ENCODE measurements around the gene CBLC. TPM values are rescaled to one million over a fixed set of nuclear protein-coding genes. Genes with fewer than 3 reads are reported as not detected.

Gene CBLC

GRCh38 chr19:44841231-44841630, 63.5 kb downstream of the CBLC start:
- H3K9ac ChIP-seq (ENCODE audit: low read depth, low read length) = no peak overlapping the region
- no peak overlapping the region for H3K4me3 ChIP-seq (ENCODE audit: low read length)
- H3K36me3 ChIP-seq (ENCODE audit: insufficient read depth, low read length) = no peaks in the 10 kb centered on the region
- H3K9me3 ChIP-seq (replicated peaks; ENCODE audit: low read length) = no peaks in the 10 kb centered on the region
- H3K4me2 ChIP-seq (ENCODE audit: low read length) = no peak overlapping the region
- H3K27me3 ChIP-seq (ENCODE audit: control insufficient read depth, insufficient read depth, low read length) = no peaks in the 10 kb centered on the region
- H3K4me1 ChIP-seq (ENCODE audit: control insufficient read depth, insufficient read depth, low read length) = peaks cover 3% of the 10 kb centered on the region

- Histone ChIP-seq H3K4me3 (ENCODE audit: low read length) (peak overlapping the region; percentile 76), H3K4me1 (ENCODE audit: control insufficient read depth, insufficient read depth, low read length) (peaks cover 27% of the 10 kb centered on the region)
Measured at GRCh38 chr19:44845286-44845611, 67.6 kb downstream of the CBLC start.

GRCh38 chr19:44845612-44846454, 68.1 kb downstream of the CBLC start, which contains the start of gene NECTIN2:
NECTIN2 (plus strand) TSS chr19:44846297; CDS start chr19:44846526, 229 bp downstream.
- peaks cover 27% of the 10 kb centered on the region for H3K4me1 ChIP-seq (ENCODE audit: control insufficient read depth, insufficient read depth, low read length)
- H3K4me3 ChIP-seq (ENCODE audit: low read length) = peak within 1 kb of the TSS; percentile 97
- H3K4me2 ChIP-seq (ENCODE audit: low read length) = peak within 1 kb of the TSS; percentile 99
- peak within 1 kb of the TSS; percentile 98 for H3K9ac ChIP-seq (ENCODE audit: low read depth, low read length)
- H3K9me3 ChIP-seq (replicated peaks; ENCODE audit: low read length) = no peaks in the 10 kb centered on the region
- no peaks in the 10 kb centered on the region for H3K27me3 ChIP-seq (ENCODE audit: control insufficient read depth, insufficient read depth, low read length)
- H3K36me3 ChIP-seq (ENCODE audit: insufficient read depth, low read length) = no peaks in the 10 kb centered on the region

More at GRCh38 chr19:44845286-44845611, 67.6 kb downstream of the CBLC start:
- H3K4me2 ChIP-seq (ENCODE audit: low read length) = peak overlapping the region; percentile 96
- H3K9me3 ChIP-seq (replicated peaks; ENCODE audit: low read length) = no peaks in the 10 kb centered on the region
- no peaks in the 10 kb centered on the region for H3K27me3 ChIP-seq (ENCODE audit: control insufficient read depth, insufficient read depth, low read length)
- H3K36me3 ChIP-seq (ENCODE audit: insufficient read depth, low read length) = no peaks in the 10 kb centered on the region
- H3K9ac ChIP-seq (ENCODE audit: low read depth, low read length) = no peak overlapping the region

GRCh38 chr19:44846455-44847143, 68.9 kb downstream of the CBLC start:
- Histone ChIP-seq H3K36me3 (ENCODE audit: insufficient read depth, low read length) (no peaks in the 10 kb centered on the region), H3K9ac (ENCODE audit: low read depth, low read length) (peak overlapping the region; percentile 98), H3K27me3 (ENCODE audit: control insufficient read depth, insufficient read depth, low read length) (no peaks in the 10 kb centered on the region), H3K4me3 (ENCODE audit: low read length) (peak overlapping the region; percentile 97), H3K4me2 (ENCODE audit: low read length) (peak overlapping the region; percentile 99), H3K4me1 (ENCODE audit: control insufficient read depth, insufficient read depth, low read length) (peaks cover 27% of the 10 kb centered on the region), H3K9me3 (replicated peaks; ENCODE audit: low read length) (no peaks in the 10 kb centered on the region)

GRCh38 chr19:44847144-44848035, 69.7 kb downstream of the CBLC start:
- peak overlapping the region; percentile 98 for H3K9ac ChIP-seq (ENCODE audit: low read depth, low read length)
- peaks cover 27% of the 10 kb centered on the region for H3K4me1 ChIP-seq (ENCODE audit: control insufficient read depth, insufficient read depth, low read length)
- H3K36me3 ChIP-seq (ENCODE audit: insufficient read depth, low read length) = no peaks in the 10 kb centered on the region
- H3K4me3 ChIP-seq (ENCODE audit: low read length) = peak overlapping the region; percentile 97
- H3K9me3 ChIP-seq (replicated peaks; ENCODE audit: low read length) = no peaks in the 10 kb centered on the region
- H3K27me3 ChIP-seq (ENCODE audit: control insufficient read depth, insufficient read depth, low read length) = no peaks in the 10 kb centered on the region
- peak overlapping the region; percentile 99 for H3K4me2 ChIP-seq (ENCODE audit: low read length)

GRCh38 chr19:44848036-44848811, 70.5 kb downstream of the CBLC start:
- H3K4me3 ChIP-seq (ENCODE audit: low read length) = peak overlapping the region; percentile 97
- peak overlapping the region; percentile 99 for H3K4me2 ChIP-seq (ENCODE audit: low read length)
- H3K36me3 ChIP-seq (ENCODE audit: insufficient read depth, low read length) = no peaks in the 10 kb centered on the region
- H3K27me3 ChIP-seq (ENCODE audit: control insufficient read depth, insufficient read depth, low read length) = no peaks in the 10 kb centered on the region
- peak overlapping the region; percentile 98 for H3K9ac ChIP-seq (ENCODE audit: low read depth, low read length)
- no peaks in the 10 kb centered on the region for H3K9me3 ChIP-seq (replicated peaks; ENCODE audit: low read length)
- peaks cover 27% of the 10 kb centered on the region for H3K4me1 ChIP-seq (ENCODE audit: control insufficient read depth, insufficient read depth, low read length)

- Histone ChIP-seq H3K9me3 (replicated peaks; ENCODE audit: low read length) (no peaks in the 10 kb centered on the region), H3K27me3 (ENCODE audit: control insufficient read depth, insufficient read depth, low read length) (no peaks in the 10 kb centered on the region), H3K4me3 (ENCODE audit: low read length) (peak overlapping the region; percentile 97), H3K4me1 (ENCODE audit: control insufficient read depth, insufficient read depth, low read length) (peaks cover 27% of the 10 kb centered on the region), H3K9ac (ENCODE audit: low read depth, low read length) (peak overlapping the region; percentile 98), H3K4me2 (ENCODE audit: low read length) (peak overlapping the region; percentile 99), H3K36me3 (ENCODE audit: insufficient read depth, low read length) (no peaks in the 10 kb centered on the region)
Measured at GRCh38 chr19:44848812-44849447, 71.2 kb downstream of the CBLC start.

Small RNA genes lying within 50 kb of the gene (small RNA-seq; reads per million reads assigned to genes)
- not detected for gene RF00156

All from skeletal muscle satellite cell (primary cell).